Measurements from ENCODE around the gene TECTB. TPM values are rescaled to one million over a fixed set of nuclear protein-coding genes. Genes with fewer than 3 reads are reported as not detected.

Gene TECTB
- total RNA-seq, 2 donors from 2014 or later, result not detected

DNA sequence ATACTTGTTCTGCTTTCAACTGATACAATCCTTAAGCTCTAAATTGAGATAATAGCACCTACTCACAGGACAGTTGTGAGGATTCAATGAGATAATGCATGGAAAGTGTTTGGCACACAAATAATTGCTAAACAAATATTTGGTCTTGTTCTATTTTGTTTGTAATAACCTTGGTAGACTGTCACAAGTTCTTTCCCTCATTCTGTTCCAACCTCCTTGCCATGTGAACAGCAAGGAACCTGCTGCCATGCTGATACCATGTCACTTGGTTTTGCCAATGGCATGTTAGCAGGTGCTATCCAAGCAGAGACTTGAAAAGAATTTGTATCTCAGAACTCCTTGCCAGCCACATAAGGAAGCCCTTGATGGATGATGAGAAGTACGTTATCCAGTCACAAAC, 24.8 kb upstream of the TECTB start:
- DNase-seq (ENCODE audit: low spot score), result no peak
- TF ChIP-seq POLR2AphosphoS5 (IDR thresholded peaks at IDR 0.05) (no peak), POLR2A (IDR thresholded peaks at IDR 0.05) (no peak)
- TF ChIP-seq, protein P1, sequence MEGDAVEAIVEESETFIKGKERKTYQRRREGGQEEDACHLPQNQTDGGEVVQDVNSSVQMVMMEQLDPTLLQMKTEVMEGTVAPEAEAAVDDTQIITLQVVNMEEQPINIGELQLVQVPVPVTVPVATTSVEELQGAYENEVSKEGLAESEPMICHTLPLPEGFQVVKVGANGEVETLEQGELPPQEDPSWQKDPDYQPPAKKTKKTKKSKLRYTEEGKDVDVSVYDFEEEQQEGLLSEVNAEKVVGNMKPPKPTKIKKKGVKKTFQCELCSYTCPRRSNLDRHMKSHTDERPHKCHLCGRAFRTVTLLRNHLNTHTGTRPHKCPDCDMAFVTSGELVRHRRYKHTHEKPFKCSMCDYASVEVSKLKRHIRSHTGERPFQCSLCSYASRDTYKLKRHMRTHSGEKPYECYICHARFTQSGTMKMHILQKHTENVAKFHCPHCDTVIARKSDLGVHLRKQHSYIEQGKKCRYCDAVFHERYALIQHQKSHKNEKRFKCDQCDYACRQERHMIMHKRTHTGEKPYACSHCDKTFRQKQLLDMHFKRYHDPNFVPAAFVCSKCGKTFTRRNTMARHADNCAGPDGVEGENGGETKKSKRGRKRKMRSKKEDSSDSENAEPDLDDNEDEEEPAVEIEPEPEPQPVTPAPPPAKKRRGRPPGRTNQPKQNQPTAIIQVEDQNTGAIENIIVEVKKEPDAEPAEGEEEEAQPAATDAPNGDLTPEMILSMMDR (IDR thresholded peaks at IDR 0.05), result no peak
- Histone ChIP-seq H3K27me3 (replicated peaks; ENCODE audit: insufficient read depth) (no peaks in the 10 kb centered on the region), H3K4me3 (no peak overlapping the region), H3K36me3 (no peaks in the 10 kb centered on the region), H3K9me3 (no peaks in the 10 kb centered on the region), H3K27ac (no peak overlapping the region), H3K4me1 (replicated peaks) (no peaks in the 10 kb centered on the region)
- intact Hi-C loops (cut with DNase I), result no loop called here
- WGBS, result 64% methylated on average over 1 of the region's 1 CpG

DNA sequence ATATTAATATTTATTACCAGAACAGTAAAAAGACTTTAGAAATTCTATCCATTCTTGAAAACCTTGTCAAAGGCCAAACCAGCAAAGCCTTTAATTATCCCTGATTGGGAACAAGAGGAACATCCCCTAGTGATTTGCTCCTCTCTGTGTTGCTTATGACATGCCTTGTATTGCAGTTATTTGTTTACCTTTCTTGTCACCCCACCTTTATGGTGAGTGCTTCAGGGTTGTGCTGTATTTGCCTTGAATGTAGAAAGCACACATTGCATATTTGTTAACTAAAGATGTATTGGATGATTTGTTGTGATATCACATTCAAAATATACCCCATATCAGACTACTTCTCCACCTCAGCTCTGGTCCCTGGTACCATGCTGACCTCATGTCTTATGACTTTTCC, 23.5 kb upstream of the TECTB start:
- intact Hi-C loops (cut with DNase I), result no loop called here
- no peak overlapping the region for H3K4me3 ChIP-seq
- H3K27ac ChIP-seq, result no peak overlapping the region
- no peaks in the 10 kb centered on the region for H3K4me1 ChIP-seq (replicated peaks)
- TF ChIP-seq POLR2A (IDR thresholded peaks at IDR 0.05) (no peak), POLR2AphosphoS5 (IDR thresholded peaks at IDR 0.05) (no peak)
- TF ChIP-seq, protein P1 (IDR thresholded peaks at IDR 0.05), result no peak
- no peaks in the 10 kb centered on the region for H3K9me3 ChIP-seq
- no peaks in the 10 kb centered on the region for H3K27me3 ChIP-seq (replicated peaks; ENCODE audit: insufficient read depth)
- no peak for DNase-seq (ENCODE audit: low spot score)
- no peaks in the 10 kb centered on the region for H3K36me3 ChIP-seq

DNA sequence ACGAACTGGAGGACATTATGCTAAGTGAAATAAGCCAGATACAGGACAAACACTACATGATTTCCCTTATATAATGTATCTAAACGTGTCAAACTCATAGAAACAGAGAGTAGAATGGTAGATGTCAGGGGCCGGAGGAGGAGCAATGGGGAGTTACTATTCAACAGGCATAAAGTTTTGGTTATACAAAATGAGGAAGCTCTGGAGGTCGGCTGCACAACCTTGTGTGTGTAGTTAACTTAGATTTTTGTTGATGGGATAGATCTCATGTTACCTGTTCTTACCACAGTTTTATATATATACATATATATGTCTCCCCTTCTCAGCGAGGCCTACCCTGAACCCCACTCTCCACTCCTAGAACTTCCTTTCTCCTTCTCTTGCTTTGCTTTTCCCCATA, 22.4 kb upstream of the TECTB start:
- Histone ChIP-seq H3K27ac (no peak overlapping the region), H3K4me3 (no peak overlapping the region), H3K9me3 (no peaks in the 10 kb centered on the region), H3K36me3 (no peaks in the 10 kb centered on the region), H3K27me3 (replicated peaks; ENCODE audit: insufficient read depth) (no peaks in the 10 kb centered on the region), H3K4me1 (replicated peaks) (no peaks in the 10 kb centered on the region)
- 79% methylated on average over 5 of the region's 5 CpGs for WGBS
- TF ChIP-seq, protein P1 (IDR thresholded peaks at IDR 0.05), result no peak
- no peak for TF ChIP-seq POLR2AphosphoS5 (IDR thresholded peaks at IDR 0.05)
- TF ChIP-seq POLR2A (IDR thresholded peaks at IDR 0.05), result no peak
- intact Hi-C loops (cut with DNase I), result no loop called here
- DNase-seq (ENCODE audit: low spot score), result no peak

GRCh38 chr10:112261281-112261822, 21.8 kb upstream of the TECTB start:
- Histone ChIP-seq H3K9me3 (no peaks in the 10 kb centered on the region), H3K4me3 (no peak overlapping the region), H3K27me3 (replicated peaks; ENCODE audit: insufficient read depth) (no peaks in the 10 kb centered on the region), H3K36me3 (no peaks in the 10 kb centered on the region), H3K27ac (no peak overlapping the region), H3K4me1 (replicated peaks) (no peaks in the 10 kb centered on the region)
- no peak for TF ChIP-seq POLR2A (IDR thresholded peaks at IDR 0.05)
- TF ChIP-seq POLR2AphosphoS5 (IDR thresholded peaks at IDR 0.05), result no peak
- TF ChIP-seq, protein P1 (IDR thresholded peaks at IDR 0.05), result no peak
- no peak for DNase-seq (ENCODE audit: low spot score)
- 37% methylated on average over 4 of the region's 4 CpGs for WGBS
- intact Hi-C loops (cut with DNase I), result no loop called here

DNA sequence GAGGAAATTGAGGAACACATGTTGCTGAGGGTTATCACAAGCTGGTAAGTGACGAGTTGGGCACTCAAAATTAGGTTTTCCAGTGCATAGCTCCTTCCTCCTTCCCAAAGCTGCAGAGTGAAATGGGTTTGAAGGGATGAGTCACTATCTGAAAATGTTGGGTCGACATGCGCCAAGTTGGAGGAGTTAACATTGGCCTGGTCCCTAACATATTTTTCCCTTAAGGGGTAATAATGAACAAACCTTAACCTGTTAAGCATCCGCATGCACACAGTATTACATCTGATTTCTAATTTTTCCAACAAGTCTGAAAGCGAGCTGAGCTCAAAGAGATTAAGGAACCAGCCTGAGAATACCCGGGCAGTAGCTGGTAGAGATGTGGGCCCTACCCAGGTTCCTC, 20.7 kb upstream of the TECTB start:
- intact Hi-C loops (cut with DNase I), result no loop called here
- no peaks in the 10 kb centered on the region for H3K9me3 ChIP-seq
- H3K4me3 ChIP-seq, result no peak overlapping the region
- H3K27me3 ChIP-seq (replicated peaks; ENCODE audit: insufficient read depth), result no peaks in the 10 kb centered on the region
- H3K4me1 ChIP-seq (replicated peaks), result no peaks in the 10 kb centered on the region
- 86% methylated on average over 6 of the region's 6 CpGs for WGBS
- H3K27ac ChIP-seq, result no peak overlapping the region
- no peak for TF ChIP-seq POLR2A (IDR thresholded peaks at IDR 0.05)
- TF ChIP-seq, protein P1 (IDR thresholded peaks at IDR 0.05), result no peak
- no peak for TF ChIP-seq POLR2AphosphoS5 (IDR thresholded peaks at IDR 0.05)
- H3K36me3 ChIP-seq, result no peaks in the 10 kb centered on the region
- DNase-seq (ENCODE audit: low spot score), result no peak
